ENCODE data around the gene RGL2. TPM values are rescaled to one million over a fixed set of nuclear protein-coding genes. Genes with fewer than 3 reads are reported as not detected.

Gene RGL2
- total and polyA plus RNA-seq, 2 donors (not counting 3 experiments of a cell fraction or from before 2014, with no cell fraction given), result 87.7 to 90.3 TPM

GRCh38 chr6:33301877-33302276, 3.1 kb upstream of the RGL2 start:
- POLR2A ChIA-PET, result no interaction called here

More at GRCh38 chr6:33301877-33302276, 3.1 kb upstream of the RGL2 start:
- no peak overlapping the region for H3K9ac ChIP-seq (replicated peaks; ENCODE audit: extremely low read depth, insufficient read depth, low read length)
- no peaks in the 10 kb centered on the region for H3K27me3 ChIP-seq (ENCODE audit: control insufficient read depth in 2 of 2, insufficient read depth in 2 of 2, low read length in 2 of 2)
- CTCF ChIA-PET, result interaction anchor here (0.7 to 2.5 kb wide), 4 partner anchors 11 to 245 kb away, joined by 3 to 11 read pairs (median 4); partner anchors contain the start of gene TAPBP
- dilution Hi-C loops (cut with MboI; ENCODE audit: extremely low pct_ligation_motif_present, low sequenced_read_pairs) (no loop called here), intact Hi-C loops (cut with micrococcal nuclease) (no loop called here)
- no peaks in the 10 kb centered on the region for H3K9me1 ChIP-seq (replicated peaks; ENCODE audit: control insufficient read depth, extremely low read depth, insufficient read depth, low read length)
- H3K4me2 ChIP-seq (ENCODE audit: insufficient read depth, low read length), result no peak overlapping the region
- H3K4me1 ChIP-seq (ENCODE audit: control insufficient read depth, extremely low read depth, insufficient read depth, low read length), result peaks cover 13% of the 10 kb centered on the region
- no peak overlapping the region for H3K4me3 ChIP-seq (replicated peaks in 1 of 3; ENCODE audit: insufficient read depth in 1 of 3, low read depth in 1 of 3, low read length in 3 of 3)
- no peaks in the 10 kb centered on the region for H4K20me1 ChIP-seq (replicated peaks; ENCODE audit: control insufficient read depth, extremely low read depth, insufficient read depth, low read length)
- no peaks in the 10 kb centered on the region for H3K9me3 ChIP-seq (replicated peaks; ENCODE audit: control insufficient read depth, insufficient read depth, low read length)
- H2AFZ ChIP-seq (ENCODE audit: low read depth, low read length), result no peak overlapping the region
- FAIRE-seq (peak; percentile 52), DNase-seq (ENCODE audit: low read depth, low spot score) (no peak)
- BruUV-seq (replicated peaks), result no TSS peak
- H3K27ac ChIP-seq (ENCODE audit: insufficient read depth, low read depth, low read length), result no peak overlapping the region
- TF ChIP-seq EZH2 (IDR thresholded peaks at IDR 0.05; ENCODE audit: borderline replicate concordance, low read depth, low read length, severe bottlenecking), result no peak
- TF ChIP-seq MYC (IDR thresholded peaks at IDR 0.05; ENCODE audit: low read depth, low read length), result no peak
- TF ChIP-seq POLR2AphosphoS5 (IDR thresholded peaks at IDR 0.05; ENCODE audit: insufficient read depth, low read depth, low read length), result no peak
- no peak for TF ChIP-seq CTCF (IDR thresholded peaks at IDR 0.05; ENCODE audit: extremely low read depth in 1 of 2, insufficient read depth in 1 of 2, low read depth in 1 of 2, low read length in 2 of 2)
- no peak for TF ChIP-seq GATA2 (IDR thresholded peaks at IDR 0.05; ENCODE audit: insufficient read depth, insufficient read length, low read depth, low read length)
- TF ChIP-seq FOS (IDR thresholded peaks at IDR 0.05; ENCODE audit: borderline replicate concordance, insufficient read depth, low read length), result no peak
- TF ChIP-seq JUN (IDR thresholded peaks at IDR 0.05; ENCODE audit: borderline replicate concordance, insufficient read depth, insufficient read length, low read depth), result no peak
- TF ChIP-seq MAX (IDR thresholded peaks at IDR 0.05; ENCODE audit: insufficient read depth, insufficient read length), result no peak
- TF ChIP-seq POLR2A (IDR thresholded peaks at IDR 0.05; ENCODE audit: low read depth, low read length), result no peak
- H3K36me3 ChIP-seq (ENCODE audit: control insufficient read depth in 2 of 2, extremely low read depth in 1 of 2, insufficient read depth in 2 of 2, low read length in 2 of 2), result peaks cover 8 to 19% of the 10 kb centered on the region in 2 experiments
- peaks cover 16% of the 10 kb centered on the region for H3K79me2 ChIP-seq (ENCODE audit: control insufficient read depth, insufficient read depth, low read length)

Measured in endothelial cell of umbilical vein (primary cell).